ENCODE results near the gene TRIO.
"Not testable (repeated sequence)": the region's sequence is repeated elsewhere in the genome, so short reads cannot be mapped to it uniquely, and the experiment has no call there.

TRIO gene

DNA sequence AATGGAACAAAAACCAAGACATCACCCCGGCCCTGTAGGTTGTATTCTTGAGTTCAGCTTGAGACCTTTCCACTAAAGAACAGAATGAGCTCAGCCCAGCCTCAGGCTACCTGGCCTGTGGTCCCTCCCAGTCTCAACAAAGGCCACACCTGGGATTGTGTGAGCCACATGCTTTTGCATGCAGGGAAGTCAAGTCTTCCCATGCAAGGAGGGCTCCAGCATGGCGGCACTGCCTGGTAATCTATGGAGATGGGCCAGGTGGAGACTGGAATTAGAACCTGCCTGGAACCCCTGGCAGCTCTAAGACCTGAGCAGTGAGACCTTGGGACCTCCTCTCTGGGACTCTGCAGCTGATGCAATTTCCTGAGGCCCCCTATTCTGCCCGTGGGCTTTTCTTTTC is 389.0 kb downstream of the TRIO start:
- DNase-seq: no peak

DNA sequence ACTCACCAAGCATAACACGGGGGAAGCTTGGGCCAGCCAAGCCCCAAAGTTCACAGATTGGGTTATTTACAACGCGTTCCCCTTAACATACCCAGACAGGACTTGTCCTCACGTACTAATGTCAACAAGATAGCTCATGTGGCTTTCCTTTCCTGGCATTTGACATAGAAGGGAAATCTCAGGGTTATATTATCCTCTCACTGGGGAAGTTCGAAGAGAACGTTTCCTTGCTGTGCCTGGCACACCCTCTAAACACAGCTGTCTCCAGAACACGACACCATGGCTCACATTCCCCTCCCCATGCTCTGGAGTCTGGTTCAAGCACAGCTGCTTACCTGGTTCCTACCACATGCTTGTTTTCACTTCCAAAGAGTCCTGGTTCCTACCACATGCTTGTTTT is 391.6 kb downstream of the TRIO start:
- DNase-seq: no peak

DNA sequence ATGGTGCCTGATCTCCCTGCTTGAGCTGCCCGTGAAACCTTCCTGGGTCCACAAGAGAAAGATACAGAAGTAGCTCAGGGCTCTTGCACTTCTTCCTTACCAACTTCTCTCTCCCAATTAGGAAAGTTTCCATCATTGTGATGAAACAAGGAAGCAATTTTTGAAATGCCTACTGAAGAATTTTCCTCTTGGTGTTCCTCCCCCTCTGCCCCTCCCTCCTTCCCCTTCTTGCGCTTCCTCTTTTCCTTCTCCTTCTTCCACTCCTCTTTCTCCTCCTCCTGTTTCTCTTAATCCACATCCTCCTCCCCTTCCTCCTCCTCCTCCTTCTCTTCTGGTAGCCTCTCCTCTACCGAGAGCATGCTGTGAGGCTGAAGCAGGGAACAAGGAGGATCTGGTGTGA is 402.2 kb downstream of the TRIO start:
- DNase-seq: no peak

DNA sequence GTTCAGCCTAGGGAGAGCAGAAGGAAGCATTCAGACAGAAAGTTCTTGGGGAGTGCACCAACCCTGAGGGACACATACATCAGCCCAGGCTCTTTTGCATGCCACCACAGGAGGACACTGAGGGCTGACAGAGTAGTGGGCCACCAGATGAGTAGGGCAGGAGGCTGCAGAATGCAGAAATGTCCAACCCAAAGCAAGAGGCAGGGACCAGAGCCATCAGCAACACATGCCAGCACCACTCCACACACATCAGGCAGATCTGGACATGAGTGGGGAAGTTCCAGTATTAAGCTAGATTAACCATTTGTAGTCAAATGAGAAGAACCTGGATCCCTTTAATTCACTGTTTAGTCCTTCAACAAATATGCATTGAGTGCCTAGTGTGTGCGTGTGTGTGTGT is 402.7 kb downstream of the TRIO start:
- no peak for DNase-seq

DNA sequence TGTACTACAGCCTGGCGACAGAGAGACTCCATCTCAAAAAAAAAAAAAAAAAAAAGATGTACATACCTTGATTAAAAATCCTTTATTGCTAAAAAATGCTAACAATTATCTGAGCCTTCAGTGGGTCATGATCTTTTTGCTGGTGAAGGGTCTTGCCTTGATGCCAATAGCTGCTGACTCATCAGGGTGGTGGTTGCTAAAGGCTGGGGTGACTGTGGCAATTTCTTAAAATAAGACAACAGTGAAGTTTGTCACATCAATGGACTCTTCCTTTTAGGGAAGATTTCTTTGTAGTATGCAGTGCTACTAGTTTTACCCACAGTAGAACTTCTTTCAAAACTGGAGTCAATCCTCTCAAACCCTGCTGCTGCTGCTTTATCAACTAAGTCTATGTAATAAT is 404.5 kb downstream of the TRIO start:
- no peak for DNase-seq

DNA sequence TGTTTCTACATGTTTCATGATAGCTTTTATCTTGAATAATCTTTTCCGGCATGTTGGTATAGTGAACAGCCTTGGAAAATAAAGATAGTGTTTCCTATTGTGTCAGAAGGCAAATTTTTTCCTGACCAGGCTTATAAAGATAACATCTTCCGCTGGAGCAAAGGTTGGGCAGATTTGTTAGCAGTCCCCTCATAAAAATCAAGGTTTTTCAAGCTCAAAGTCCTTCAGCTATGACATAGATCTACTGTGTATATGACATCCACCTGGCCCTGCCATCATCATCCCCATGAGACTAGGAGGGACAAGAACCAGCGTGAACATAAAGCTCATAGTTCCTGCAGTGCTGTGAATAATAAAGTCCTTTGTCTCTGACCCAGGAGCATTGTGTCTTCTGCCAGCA is 408.1 kb downstream of the TRIO start:
- no peak for DNase-seq

DNA sequence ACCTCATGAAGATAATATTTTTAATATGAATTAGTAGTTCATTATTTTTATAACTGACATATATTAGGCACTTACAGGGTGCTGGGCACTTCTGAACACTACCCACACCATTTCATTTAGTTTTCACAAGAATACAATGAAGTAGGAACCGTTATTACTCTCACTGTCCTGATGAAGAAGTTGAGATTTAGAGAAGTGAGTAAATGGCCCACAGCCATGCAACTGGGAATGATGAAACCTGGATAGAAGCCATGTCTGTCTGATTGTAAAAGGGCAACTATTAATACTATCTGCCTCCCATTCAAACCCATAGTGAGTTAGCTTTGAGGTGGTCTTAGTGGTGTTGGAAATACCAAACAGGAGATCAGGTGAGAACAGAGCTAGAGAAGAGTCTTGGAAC is 408.9 kb downstream of the TRIO start:
- no peak for DNase-seq

DNA sequence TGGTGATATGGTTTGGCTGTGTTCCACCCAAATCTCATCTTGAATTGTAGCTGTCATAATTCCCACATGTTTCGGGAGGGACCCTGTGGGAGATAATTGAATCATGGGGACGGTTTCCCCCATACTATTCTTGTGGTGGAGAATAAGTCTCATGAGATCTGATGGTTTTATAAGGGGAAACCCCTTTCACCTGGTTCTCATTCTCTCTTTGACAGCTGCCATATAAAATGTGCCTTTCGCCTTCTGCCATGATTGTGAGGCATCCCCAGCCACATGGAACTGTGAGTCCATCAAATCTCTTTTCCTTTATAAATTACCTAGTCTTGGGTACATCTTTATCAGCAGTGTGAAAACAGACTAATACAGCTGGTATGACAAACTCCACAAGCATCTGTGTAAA is 411.1 kb downstream of the TRIO start:
- DNase-seq: not testable (repeated sequence)

DNA sequence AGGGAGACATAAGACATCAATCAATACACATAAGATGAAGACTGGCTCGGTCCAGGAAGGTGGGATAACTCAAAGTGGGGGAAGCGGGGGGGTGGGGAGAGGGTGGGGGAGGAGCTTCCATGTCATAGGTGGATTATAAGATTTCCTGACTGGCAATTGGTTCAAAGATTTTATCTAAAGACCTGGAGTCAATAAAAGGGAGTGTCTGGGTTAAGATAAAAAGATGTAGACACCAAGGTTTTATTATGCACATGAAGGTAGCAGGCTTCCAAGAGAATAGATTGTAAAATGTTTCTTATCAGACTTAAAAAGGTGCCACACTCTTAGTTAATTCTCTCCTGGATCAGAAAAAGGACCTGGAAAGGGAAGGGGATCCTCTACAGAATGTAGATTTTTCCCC is 412.9 kb downstream of the TRIO start:
- DNase-seq: no peak

DNA sequence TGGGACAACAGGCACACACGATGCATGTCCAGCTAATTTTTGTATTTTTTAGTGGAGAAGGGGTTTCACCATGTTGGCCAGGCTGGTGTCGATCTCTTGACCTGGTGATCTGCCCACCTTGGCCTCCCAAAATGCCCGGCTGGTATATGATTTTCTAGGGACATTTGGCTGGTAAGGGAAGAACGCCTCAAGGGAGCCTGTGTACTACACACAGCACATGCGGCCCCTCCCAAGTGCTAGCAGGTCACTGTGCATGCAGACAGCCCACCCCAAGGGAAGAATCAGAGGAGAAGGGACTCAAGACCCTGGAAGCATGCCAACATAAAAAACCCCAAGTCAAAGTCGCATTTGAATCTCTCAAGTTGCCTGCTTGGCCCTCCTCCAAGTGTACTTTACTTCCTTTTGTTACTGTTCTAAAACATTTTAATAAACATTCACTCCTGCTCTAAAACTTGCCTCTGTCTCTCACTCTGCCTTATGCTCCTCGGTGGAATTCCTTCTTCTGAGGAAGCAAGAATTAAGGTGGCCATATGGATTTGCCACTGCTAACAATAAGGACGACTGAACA is 414.1 kb downstream of the TRIO start:
- no peak for DNase-seq

DNA sequence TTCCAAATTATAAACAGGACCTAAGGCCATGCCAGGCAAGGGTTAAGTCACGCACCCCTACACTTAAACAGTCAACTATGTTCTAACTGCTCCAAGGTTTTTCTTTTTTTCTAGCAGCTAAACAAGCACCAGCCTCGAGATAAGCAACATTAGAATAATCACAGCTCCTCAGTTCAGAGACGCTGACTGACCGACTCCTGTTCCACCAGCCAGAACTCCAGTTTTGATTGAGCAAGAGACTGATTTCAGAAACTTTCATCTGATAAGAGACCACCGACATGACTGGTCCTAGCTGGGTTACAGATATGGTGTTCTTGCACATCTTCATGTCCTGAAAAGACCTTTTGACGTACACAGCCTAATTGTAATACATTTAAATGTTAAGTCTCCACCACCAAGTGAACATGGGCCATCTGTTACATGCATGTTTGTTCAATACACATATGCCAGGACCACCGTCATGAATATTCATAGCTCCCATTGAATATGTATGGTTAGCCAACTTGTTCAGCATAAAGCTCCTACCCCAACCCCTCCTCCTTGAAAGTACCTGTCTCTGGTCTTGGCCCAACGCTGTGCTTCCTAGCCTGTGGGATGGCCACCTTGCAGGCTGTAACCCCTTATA is 414.8 kb downstream of the TRIO start:
- no peak for DNase-seq

Data from activated CD4-positive, alpha-beta T cell treated with anti-CD3 and anti-CD28 coated beads for 4 hours (primary cell).